Measurements from ENCODE around the gene ORC1.

The ORC1 gene

DNA sequence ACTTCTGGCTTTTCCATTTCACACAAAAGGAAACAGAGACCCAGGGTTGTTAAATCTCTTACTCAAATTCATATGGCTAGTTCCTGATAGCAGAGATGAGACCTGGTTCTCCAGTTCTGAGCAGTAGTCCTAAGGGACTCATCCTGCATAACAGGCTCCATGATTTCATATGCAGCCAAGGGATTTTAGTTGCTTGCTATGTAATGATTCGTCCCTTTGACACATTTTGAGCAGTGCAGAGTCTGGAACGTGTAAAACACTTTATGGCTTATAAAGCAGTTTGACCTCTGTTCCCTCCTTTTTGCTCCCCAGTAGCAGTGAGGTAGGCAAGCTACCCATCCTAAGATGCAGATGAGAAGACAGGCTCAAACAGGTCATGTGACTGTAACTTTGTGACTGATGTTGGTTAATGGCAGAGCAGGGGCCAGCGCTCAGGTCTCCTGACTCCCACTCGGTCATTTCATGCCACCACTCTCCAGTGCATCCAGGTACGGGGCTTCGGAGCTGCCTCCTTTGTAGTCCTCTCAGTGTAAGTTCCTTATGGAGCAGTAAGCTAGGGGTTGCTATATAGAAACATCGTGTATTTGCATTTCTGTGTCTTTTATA lies 62.5 kb downstream of the ORC1 start:
- DNase-seq (ENCODE audit: low spot score): no peak
- ATAC-seq (ENCODE audit: low read depth): no peak
- Histone ChIP-seq H3K4me1 (ENCODE audit: insufficient read depth, poor library complexity, severe bottlenecking) (no peaks in the 10 kb centered on the region), H3K36me3 (ENCODE audit: low read depth) (peaks cover 3% of the 10 kb centered on the region; the same call in 1 of the 2 replicates), H3K27ac (ENCODE audit: poor library complexity, severe bottlenecking) (no peak overlapping the region), H3K27me3 (ENCODE audit: insufficient read depth, poor library complexity, severe bottlenecking) (no peaks in the 10 kb centered on the region), H3K4me3 (ENCODE audit: severe bottlenecking) (no peak overlapping the region), H3K9me3 (ENCODE audit: severe bottlenecking) (no peaks in the 10 kb centered on the region)
- TF ChIP-seq, protein P1, sequence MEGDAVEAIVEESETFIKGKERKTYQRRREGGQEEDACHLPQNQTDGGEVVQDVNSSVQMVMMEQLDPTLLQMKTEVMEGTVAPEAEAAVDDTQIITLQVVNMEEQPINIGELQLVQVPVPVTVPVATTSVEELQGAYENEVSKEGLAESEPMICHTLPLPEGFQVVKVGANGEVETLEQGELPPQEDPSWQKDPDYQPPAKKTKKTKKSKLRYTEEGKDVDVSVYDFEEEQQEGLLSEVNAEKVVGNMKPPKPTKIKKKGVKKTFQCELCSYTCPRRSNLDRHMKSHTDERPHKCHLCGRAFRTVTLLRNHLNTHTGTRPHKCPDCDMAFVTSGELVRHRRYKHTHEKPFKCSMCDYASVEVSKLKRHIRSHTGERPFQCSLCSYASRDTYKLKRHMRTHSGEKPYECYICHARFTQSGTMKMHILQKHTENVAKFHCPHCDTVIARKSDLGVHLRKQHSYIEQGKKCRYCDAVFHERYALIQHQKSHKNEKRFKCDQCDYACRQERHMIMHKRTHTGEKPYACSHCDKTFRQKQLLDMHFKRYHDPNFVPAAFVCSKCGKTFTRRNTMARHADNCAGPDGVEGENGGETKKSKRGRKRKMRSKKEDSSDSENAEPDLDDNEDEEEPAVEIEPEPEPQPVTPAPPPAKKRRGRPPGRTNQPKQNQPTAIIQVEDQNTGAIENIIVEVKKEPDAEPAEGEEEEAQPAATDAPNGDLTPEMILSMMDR (IDR thresholded peaks at IDR 0.05; ENCODE audit: poor library complexity, severe bottlenecking): no peak

DNA sequence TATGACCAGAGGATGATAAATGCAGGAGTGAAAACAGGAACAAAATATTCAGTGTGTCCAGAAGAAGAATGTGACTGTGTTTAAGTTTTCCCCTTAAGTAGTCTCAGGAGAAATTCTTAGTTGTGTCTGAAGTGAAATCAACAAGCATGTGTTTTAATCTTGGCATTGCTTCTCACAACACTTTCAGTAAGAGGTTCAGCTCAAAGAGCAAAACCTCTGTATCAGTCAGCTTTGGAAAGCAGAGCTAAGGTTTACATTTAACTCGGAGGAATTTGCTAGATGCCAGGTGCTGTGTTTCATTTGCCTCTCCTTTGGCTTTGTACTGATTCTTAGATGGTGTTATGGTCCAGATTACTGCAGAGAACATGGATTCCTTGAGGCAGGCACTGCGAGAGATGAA lies 66.8 kb downstream of the ORC1 start:
- Histone ChIP-seq H3K9me3 (ENCODE audit: severe bottlenecking) (no peaks in the 10 kb centered on the region), H3K27ac (ENCODE audit: poor library complexity, severe bottlenecking) (no peak overlapping the region), H3K36me3 (ENCODE audit: low read depth) (peaks cover 9% of the 10 kb centered on the region; the same call in 1 of the 2 replicates), H3K27me3 (ENCODE audit: insufficient read depth, poor library complexity, severe bottlenecking) (no peaks in the 10 kb centered on the region), H3K4me3 (ENCODE audit: severe bottlenecking) (no peak overlapping the region), H3K4me1 (ENCODE audit: insufficient read depth, poor library complexity, severe bottlenecking) (no peaks in the 10 kb centered on the region)
- TF ChIP-seq, protein P1 (IDR thresholded peaks at IDR 0.05; ENCODE audit: poor library complexity, severe bottlenecking): no peak
- no peak for DNase-seq (ENCODE audit: low spot score)
- ATAC-seq (ENCODE audit: low read depth): no peak

DNA sequence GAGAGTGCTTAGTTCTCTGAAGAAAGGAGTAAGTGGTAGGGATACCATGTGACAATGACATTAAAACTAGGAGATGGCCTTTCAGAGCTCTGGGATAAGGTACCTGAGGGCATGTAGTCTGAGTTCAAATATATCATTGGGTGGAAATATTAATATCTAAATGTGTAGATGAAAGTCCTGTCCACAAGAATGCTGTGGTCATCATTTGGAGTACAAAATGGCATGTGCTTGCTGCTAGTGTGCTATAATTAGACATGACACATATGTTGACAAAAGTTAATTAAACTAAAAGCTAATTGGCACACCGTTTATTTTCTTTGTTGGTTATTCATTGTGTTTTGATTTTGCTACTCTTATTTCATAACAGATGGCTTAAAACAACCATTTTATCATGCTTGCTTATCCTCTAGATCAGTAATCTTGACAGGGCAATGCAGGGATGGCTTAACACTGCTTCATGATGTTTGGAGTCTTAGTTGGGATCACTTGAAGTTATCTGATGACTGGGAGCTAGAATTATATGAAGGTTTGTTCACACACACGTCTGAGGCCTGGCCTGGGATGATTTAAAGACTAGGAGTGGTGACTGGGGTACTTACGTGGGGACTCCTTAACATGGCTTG lies 69.2 kb downstream of the ORC1 start:
- H3K36me3 ChIP-seq (ENCODE audit: low read depth): peaks cover 9% of the 10 kb centered on the region; the same call in 1 of the 2 replicates

DNA sequence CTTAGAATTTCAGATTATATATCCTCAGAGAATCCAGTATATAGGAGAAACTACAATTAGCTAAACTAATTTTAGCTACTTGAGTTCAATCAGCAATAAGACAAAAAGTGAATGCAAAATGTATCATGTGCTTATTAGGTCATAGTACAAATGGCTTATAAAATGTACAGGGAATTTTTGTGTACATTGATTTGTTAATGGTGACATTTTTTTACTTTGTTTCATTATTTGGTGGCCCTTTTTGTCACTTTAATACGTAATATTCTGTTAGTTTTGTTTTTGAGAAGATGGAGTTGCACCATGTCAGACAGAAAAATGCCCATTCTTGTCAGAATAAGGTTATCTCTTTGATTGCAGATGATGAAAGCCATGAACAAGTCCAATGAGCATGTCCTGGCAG lies 71.8 kb downstream of the ORC1 start:
- Histone ChIP-seq H3K27me3 (ENCODE audit: insufficient read depth, poor library complexity, severe bottlenecking) (no peaks in the 10 kb centered on the region), H3K4me3 (ENCODE audit: severe bottlenecking) (no peak overlapping the region), H3K36me3 (ENCODE audit: low read depth) (peaks cover 9% of the 10 kb centered on the region; the same call in 1 of the 2 replicates), H3K27ac (ENCODE audit: poor library complexity, severe bottlenecking) (no peak overlapping the region), H3K9me3 (ENCODE audit: severe bottlenecking) (no peaks in the 10 kb centered on the region), H3K4me1 (ENCODE audit: insufficient read depth, poor library complexity, severe bottlenecking) (no peaks in the 10 kb centered on the region)
- ATAC-seq (ENCODE audit: low read depth): no peak
- no peak for DNase-seq (ENCODE audit: low spot score)
- TF ChIP-seq, protein P1 (IDR thresholded peaks at IDR 0.05; ENCODE audit: poor library complexity, severe bottlenecking): no peak

More for the DNA sequence above, 69.2 kb downstream of the ORC1 start:
- DNase-seq (ENCODE audit: low spot score) (no peak), ATAC-seq (ENCODE audit: low read depth) (no peak)
- no peaks in the 10 kb centered on the region for H3K4me1 ChIP-seq (ENCODE audit: insufficient read depth, poor library complexity, severe bottlenecking)
- no peak overlapping the region for H3K4me3 ChIP-seq (ENCODE audit: severe bottlenecking)
- no peaks in the 10 kb centered on the region for H3K27me3 ChIP-seq (ENCODE audit: insufficient read depth, poor library complexity, severe bottlenecking)
- H3K27ac ChIP-seq (ENCODE audit: poor library complexity, severe bottlenecking): no peak overlapping the region
- TF ChIP-seq, protein P1 (IDR thresholded peaks at IDR 0.05; ENCODE audit: poor library complexity, severe bottlenecking): no peak
- no peaks in the 10 kb centered on the region for H3K9me3 ChIP-seq (ENCODE audit: severe bottlenecking)

DNA sequence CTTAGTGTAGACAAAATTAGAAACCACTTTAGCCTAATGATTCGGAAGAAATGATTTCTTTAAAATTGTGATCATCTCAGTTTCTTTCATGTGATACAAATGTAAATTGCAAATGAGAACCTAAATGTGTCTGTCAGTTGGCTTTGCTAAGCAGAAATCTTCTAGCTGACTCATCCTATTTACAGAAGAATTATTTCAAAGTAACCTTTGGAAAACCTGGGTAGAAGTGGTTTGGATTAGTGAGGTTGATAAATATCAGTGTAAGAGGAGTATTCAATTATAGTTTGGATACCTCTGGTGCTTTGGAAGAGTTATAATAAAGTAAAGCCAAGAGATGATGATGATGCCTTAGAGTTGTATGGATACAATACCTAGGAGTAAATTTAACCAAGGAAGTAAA lies 75.6 kb downstream of the ORC1 start:
- H3K9me3 ChIP-seq (ENCODE audit: severe bottlenecking): no peaks in the 10 kb centered on the region
- no peak overlapping the region for H3K4me3 ChIP-seq (ENCODE audit: severe bottlenecking)
- H3K36me3 ChIP-seq (ENCODE audit: low read depth): no peaks in the 10 kb centered on the region
- H3K27me3 ChIP-seq (ENCODE audit: insufficient read depth, poor library complexity, severe bottlenecking): no peaks in the 10 kb centered on the region
- no peaks in the 10 kb centered on the region for H3K4me1 ChIP-seq (ENCODE audit: insufficient read depth, poor library complexity, severe bottlenecking)
- no peak overlapping the region for H3K27ac ChIP-seq (ENCODE audit: poor library complexity, severe bottlenecking)
- DNase-seq (ENCODE audit: low spot score) (no peak), ATAC-seq (ENCODE audit: low read depth) (no peak)
- TF ChIP-seq, protein P1 (IDR thresholded peaks at IDR 0.05; ENCODE audit: poor library complexity, severe bottlenecking): no peak
